Neural crest cell (in vitro differentiated cells): ENCODE results near the gene PIK3R5. TPM values are rescaled to one million over a fixed set of nuclear protein-coding genes. Genes with fewer than 3 reads are reported as not detected.

ENCODE experiments used
- DNase-seq: peaks from one replicate; pipeline ENCODE4 v3.0.0; 2021; ENCODE audit warnings: low read depth, mixed read lengths, low spot score
- H3K27ac Mint-ChIP-seq: one replicate; pipeline ENCODE4 v1.8.0; 2021; ENCODE audit warnings: mild to moderate bottlenecking, mixed read lengths; ENCODE audit not compliant: unreplicated experiment
- H3K27me3 Mint-ChIP-seq: 2 replicates; pipeline ENCODE4 v1.8.0; 2021; ENCODE audit warnings: low read depth, mild to moderate bottlenecking, mixed read lengths
- H3K36me3 Mint-ChIP-seq: 2 replicates; pipeline ENCODE4 v1.8.0; 2021; ENCODE audit warnings: low read depth, mild to moderate bottlenecking, mixed read lengths
- H3K4me1 Mint-ChIP-seq: 2 replicates; pipeline ENCODE4 v1.8.0; 2021; ENCODE audit warnings: mixed read lengths
- H3K4me3 Mint-ChIP-seq: one replicate; pipeline ENCODE4 v1.8.0; 2021; ENCODE audit warnings: mild to moderate bottlenecking, mixed read lengths
- H3K9me3 Mint-ChIP-seq: 2 replicates; pipeline ENCODE4 v1.8.0; 2021; ENCODE audit warnings: mixed read lengths
- CTCF ChIP-seq: fragments of 200-600 bp; sonication (generic); conservative IDR thresholded peaks from 2 replicates; pipeline ENCODE4 v1.5.0; 2021; ENCODE audit warnings: antibody characterized with exemption, mild to moderate bottlenecking
- total RNA-seq: library from RNA; stranded (reverse); gene quantifications from 2 replicates; pipeline ENCODE4 v1.2.1, GENCODE V29; 2021

The PIK3R5 gene
- total RNA-seq, 1 donor from 2014 or later: 1.4 TPM

- no peaks in the 10 kb centered on the region for H3K36me3 Mint-ChIP-seq
- no peaks in the 10 kb centered on the region for H3K9me3 Mint-ChIP-seq
- no peak for TF ChIP-seq CTCF
- no peak overlapping the region for H3K27ac Mint-ChIP-seq
- no peak overlapping the region for H3K4me3 Mint-ChIP-seq
- H3K4me1 Mint-ChIP-seq: peaks cover 14% of the 10 kb centered on the region
- H3K27me3 Mint-ChIP-seq: peaks cover 2% of the 10 kb centered on the region
- DNase-seq: no peak
These were observed 96.2 kb downstream of the PIK3R5 start for GRCh38 chr17:8869114-8869815.

- no peaks in the 10 kb centered on the region for H3K27me3 Mint-ChIP-seq
- DNase-seq: no peak
- no peak overlapping the region for H3K27ac Mint-ChIP-seq
- H3K9me3 Mint-ChIP-seq: no peaks in the 10 kb centered on the region
- H3K36me3 Mint-ChIP-seq: no peaks in the 10 kb centered on the region
- H3K4me1 Mint-ChIP-seq: peaks cover 14% of the 10 kb centered on the region
- H3K4me3 Mint-ChIP-seq: no peak overlapping the region
- TF ChIP-seq CTCF: no peak
These were observed 97.0 kb downstream of the PIK3R5 start for GRCh38 chr17:8868529-8868951.

GRCh38 chr17:8868092-8868491 is 97.4 kb downstream of the PIK3R5 start:
- Mint-ChIP-seq H3K27ac (no peak overlapping the region), H3K4me3 (no peak overlapping the region), H3K4me1 (peaks cover 11% of the 10 kb centered on the region), H3K27me3 (no peaks in the 10 kb centered on the region), H3K9me3 (no peaks in the 10 kb centered on the region), H3K36me3 (no peaks in the 10 kb centered on the region)
- TF ChIP-seq CTCF: no peak
- no peak for DNase-seq

- no peak within 1 kb of the TSS for H3K4me3 Mint-ChIP-seq
- H3K4me1 Mint-ChIP-seq: peaks cover 10% of the 10 kb centered on the region
- H3K27me3 Mint-ChIP-seq: no peaks in the 10 kb centered on the region
- TF ChIP-seq CTCF: no peak
- DNase-seq: no peak
- no peaks in the 10 kb centered on the region for H3K9me3 Mint-ChIP-seq
- no peaks in the 10 kb centered on the region for H3K36me3 Mint-ChIP-seq
- H3K27ac Mint-ChIP-seq: peak within 1 kb of the TSS; percentile 23
These were observed 98.0 kb downstream of the PIK3R5 start, which contains the start of gene PIK3R6 for GRCh38 chr17:8867361-8867981. Gene PIK3R6, minus strand, starts transcription at chr17:8867674. Its CDS starts 17,880 bp downstream, at chr17:8849794.

GRCh38 chr17:8865811-8866210 is 99.7 kb downstream of the PIK3R5 start:
- Mint-ChIP-seq H3K4me3 (no peak overlapping the region), H3K4me1 (peaks cover 10% of the 10 kb centered on the region), H3K9me3 (no peaks in the 10 kb centered on the region), H3K27ac (no peak overlapping the region), H3K27me3 (no peaks in the 10 kb centered on the region), H3K36me3 (no peaks in the 10 kb centered on the region)
- no peak for DNase-seq
- no peak for TF ChIP-seq CTCF
